OCI-LY7 (cell line): ENCODE measurements around the gene TMEM243.

Experiments
- CTCF ChIP-seq: fragments of 200-600 bp; sonication (generic); conservative IDR thresholded peaks from 2 replicates; pipeline ENCODE4 v1.5.1; 2014; ENCODE audit warnings: mild to moderate bottlenecking, antibody characterized with exemption, low read length, moderate library complexity, mixed read lengths
- EZH2phosphoT487 ChIP-seq: fragments of 200-600 bp; sonication (generic); IDR thresholded peaks from 2 replicates; pipeline ENCODE4 v1.6.1; 2018; ENCODE audit warnings: low read depth, borderline replicate concordance, mild to moderate bottlenecking, mixed run types, antibody characterized with exemption, low read length, moderate library complexity, mixed read lengths

DNA sequence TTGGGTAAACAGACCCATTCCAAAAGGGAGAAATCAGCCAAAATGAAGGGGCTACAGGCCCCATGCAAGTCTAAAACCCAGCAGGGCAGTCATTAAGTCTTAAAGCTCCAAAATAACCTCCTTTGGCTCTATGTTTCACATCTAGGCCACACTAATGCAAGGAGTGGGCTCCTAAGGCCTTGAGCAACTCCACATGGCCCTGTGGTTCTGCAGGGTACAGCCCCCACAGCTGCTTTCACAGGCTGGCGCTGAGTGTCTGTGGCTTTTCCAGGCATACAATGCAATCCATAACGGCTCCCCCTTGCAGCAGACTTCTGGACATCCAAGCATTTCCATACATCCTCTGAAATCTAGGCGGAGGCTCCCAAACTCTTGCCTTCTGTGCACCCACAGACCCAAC, 9.0 kb downstream of the TMEM243 start:
- TF ChIP-seq CTCF = no peak
- TF ChIP-seq EZH2phosphoT487 = no peak
